ENCODE measurements around the gene CMTM7.

The CMTM7 gene

DNA sequence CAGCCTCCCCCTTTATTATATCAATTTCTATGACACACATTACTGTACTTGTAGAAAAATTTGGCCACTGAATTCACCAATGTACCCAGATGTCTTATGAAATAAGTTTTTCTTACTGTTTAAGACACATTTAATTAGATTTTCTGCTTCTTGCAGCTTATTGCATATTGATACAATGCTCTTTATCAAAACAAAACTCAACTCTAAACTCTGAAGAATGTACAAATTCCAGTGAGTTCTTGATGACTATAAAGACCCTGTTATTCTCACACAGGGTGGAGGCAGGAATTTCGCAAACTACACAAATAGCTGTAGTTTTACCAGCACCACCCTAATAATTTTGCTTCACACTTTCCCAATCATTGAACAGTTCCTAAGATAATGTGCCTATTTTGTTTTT lies 89.0 kb downstream of the CMTM7 start:
- no peaks in the 10 kb centered on the region for H3K27me3 ChIP-seq (ENCODE audit: insufficient read depth, poor library complexity, severe bottlenecking)
- peaks cover 28% of the 10 kb centered on the region for H3K36me3 ChIP-seq (ENCODE audit: low read depth)
- ATAC-seq (ENCODE audit: low read depth) = no peak
- no peak overlapping the region for H3K4me3 ChIP-seq (ENCODE audit: severe bottlenecking)
- no peak overlapping the region for H3K27ac ChIP-seq (ENCODE audit: poor library complexity, severe bottlenecking)
- no peaks in the 10 kb centered on the region for H3K9me3 ChIP-seq (ENCODE audit: severe bottlenecking)
- no peak for DNase-seq (ENCODE audit: low spot score)
- no peaks in the 10 kb centered on the region for H3K4me1 ChIP-seq (ENCODE audit: insufficient read depth, poor library complexity, severe bottlenecking)
- TF ChIP-seq, protein P1, sequence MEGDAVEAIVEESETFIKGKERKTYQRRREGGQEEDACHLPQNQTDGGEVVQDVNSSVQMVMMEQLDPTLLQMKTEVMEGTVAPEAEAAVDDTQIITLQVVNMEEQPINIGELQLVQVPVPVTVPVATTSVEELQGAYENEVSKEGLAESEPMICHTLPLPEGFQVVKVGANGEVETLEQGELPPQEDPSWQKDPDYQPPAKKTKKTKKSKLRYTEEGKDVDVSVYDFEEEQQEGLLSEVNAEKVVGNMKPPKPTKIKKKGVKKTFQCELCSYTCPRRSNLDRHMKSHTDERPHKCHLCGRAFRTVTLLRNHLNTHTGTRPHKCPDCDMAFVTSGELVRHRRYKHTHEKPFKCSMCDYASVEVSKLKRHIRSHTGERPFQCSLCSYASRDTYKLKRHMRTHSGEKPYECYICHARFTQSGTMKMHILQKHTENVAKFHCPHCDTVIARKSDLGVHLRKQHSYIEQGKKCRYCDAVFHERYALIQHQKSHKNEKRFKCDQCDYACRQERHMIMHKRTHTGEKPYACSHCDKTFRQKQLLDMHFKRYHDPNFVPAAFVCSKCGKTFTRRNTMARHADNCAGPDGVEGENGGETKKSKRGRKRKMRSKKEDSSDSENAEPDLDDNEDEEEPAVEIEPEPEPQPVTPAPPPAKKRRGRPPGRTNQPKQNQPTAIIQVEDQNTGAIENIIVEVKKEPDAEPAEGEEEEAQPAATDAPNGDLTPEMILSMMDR (IDR thresholded peaks at IDR 0.05; ENCODE audit: poor library complexity, severe bottlenecking) = no peak

DNA sequence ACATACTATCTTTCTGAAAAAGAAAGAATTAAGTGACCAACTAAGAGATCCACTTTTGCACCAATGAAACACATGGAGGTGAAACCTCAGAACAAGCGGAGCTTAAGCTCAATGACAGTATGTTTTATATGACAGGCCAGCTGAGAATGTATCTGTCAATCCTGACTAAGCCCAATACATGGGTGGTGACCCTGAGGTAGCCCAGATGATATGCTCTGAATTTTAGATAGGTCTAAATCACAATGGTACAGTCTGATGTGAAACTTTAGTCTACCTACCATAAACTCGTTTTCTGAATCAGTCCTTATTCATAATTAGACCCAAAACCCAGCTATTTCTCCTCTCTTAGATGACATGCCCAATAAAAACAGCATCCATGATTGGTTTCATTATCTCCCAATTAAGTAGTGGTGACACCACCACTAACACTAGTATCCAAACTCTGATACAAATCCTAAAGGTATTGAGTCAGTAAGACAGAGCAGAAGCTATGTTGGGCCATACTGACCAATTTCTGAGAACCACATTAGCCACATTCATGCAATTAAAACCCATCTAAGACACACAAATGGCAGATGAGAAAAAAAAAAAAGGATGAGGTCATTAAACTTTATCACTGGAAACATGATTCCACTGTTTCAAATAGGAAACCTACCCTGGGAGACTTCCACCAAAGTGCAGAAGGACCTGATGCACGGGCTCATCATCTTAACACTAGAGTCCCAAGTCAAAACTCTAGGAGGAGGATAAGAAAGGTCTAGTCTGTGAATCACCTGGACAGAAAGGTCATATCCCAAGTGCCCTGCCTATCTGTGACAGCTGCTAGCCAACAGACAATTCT lies 90.4 kb downstream of the CMTM7 start:
- DNase-seq (ENCODE audit: low spot score) = no peak
- Histone ChIP-seq H3K9me3 (ENCODE audit: severe bottlenecking) (no peaks in the 10 kb centered on the region), H3K27ac (ENCODE audit: poor library complexity, severe bottlenecking) (no peak overlapping the region), H3K27me3 (ENCODE audit: insufficient read depth, poor library complexity, severe bottlenecking) (no peaks in the 10 kb centered on the region), H3K4me1 (ENCODE audit: insufficient read depth, poor library complexity, severe bottlenecking) (no peaks in the 10 kb centered on the region), H3K4me3 (ENCODE audit: severe bottlenecking) (no peak overlapping the region), H3K36me3 (ENCODE audit: low read depth) (peaks cover 30% of the 10 kb centered on the region)
- TF ChIP-seq, protein P1 (IDR thresholded peaks at IDR 0.05; ENCODE audit: poor library complexity, severe bottlenecking) = no peak
- ATAC-seq (ENCODE audit: low read depth) = no peak

DNA sequence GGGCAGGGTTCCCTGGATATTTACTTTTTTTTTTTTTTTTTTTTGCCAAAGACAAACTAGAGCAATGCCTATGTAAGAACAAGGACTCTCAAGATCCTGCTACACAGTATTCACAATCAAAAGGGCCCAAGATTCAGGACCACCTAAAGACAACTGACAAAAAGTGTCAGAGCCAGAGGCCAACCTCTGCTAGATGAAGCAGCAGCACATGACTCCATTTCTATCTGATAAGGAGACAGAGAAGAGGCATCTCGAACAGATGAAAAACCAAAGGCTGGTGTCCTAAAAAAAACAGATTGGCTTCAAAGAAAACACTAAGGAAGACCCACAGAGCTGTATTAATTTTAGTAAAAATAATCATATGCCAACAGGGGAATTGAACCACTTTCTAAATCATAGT lies 91.0 kb downstream of the CMTM7 start:
- no peak for DNase-seq (ENCODE audit: low spot score)
- Histone ChIP-seq H3K4me1 (ENCODE audit: insufficient read depth, poor library complexity, severe bottlenecking) (no peaks in the 10 kb centered on the region), H3K36me3 (ENCODE audit: low read depth) (peaks cover 33% of the 10 kb centered on the region), H3K27ac (ENCODE audit: poor library complexity, severe bottlenecking) (no peak overlapping the region), H3K27me3 (ENCODE audit: insufficient read depth, poor library complexity, severe bottlenecking) (no peaks in the 10 kb centered on the region), H3K9me3 (ENCODE audit: severe bottlenecking) (no peaks in the 10 kb centered on the region), H3K4me3 (ENCODE audit: severe bottlenecking) (no peak overlapping the region)
- no peak for ATAC-seq (ENCODE audit: low read depth)
- TF ChIP-seq, protein P1 (IDR thresholded peaks at IDR 0.05; ENCODE audit: poor library complexity, severe bottlenecking) = no peak

DNA sequence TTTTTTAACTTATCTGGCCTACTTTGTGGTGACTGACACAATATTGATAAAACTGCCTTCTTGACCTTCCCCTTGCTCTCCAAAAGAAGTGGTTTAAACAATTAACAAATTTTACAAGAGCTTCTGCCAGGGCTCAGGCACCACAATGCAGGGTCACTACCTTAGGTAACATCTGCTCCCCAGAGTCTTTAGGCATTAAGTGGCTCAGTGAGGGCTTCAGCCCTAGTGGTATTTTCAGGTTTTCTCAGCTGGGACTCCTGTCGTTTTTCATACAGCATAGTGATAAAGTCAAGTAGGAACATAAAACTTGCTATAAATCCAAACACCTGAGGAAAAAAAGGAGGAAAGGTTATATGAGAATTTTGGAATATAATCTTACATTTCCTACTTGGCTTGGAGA lies 92.1 kb downstream of the CMTM7 start:
- Histone ChIP-seq H3K27ac (ENCODE audit: poor library complexity, severe bottlenecking) (no peak overlapping the region), H3K27me3 (ENCODE audit: insufficient read depth, poor library complexity, severe bottlenecking) (no peaks in the 10 kb centered on the region), H3K36me3 (ENCODE audit: low read depth) (peaks cover 34% of the 10 kb centered on the region), H3K4me1 (ENCODE audit: insufficient read depth, poor library complexity, severe bottlenecking) (no peaks in the 10 kb centered on the region), H3K4me3 (ENCODE audit: severe bottlenecking) (no peak overlapping the region), H3K9me3 (ENCODE audit: severe bottlenecking) (no peaks in the 10 kb centered on the region)
- DNase-seq (ENCODE audit: low spot score) = no peak
- TF ChIP-seq, protein P1 (IDR thresholded peaks at IDR 0.05; ENCODE audit: poor library complexity, severe bottlenecking) = no peak
- ATAC-seq (ENCODE audit: low read depth) = no peak

DNA sequence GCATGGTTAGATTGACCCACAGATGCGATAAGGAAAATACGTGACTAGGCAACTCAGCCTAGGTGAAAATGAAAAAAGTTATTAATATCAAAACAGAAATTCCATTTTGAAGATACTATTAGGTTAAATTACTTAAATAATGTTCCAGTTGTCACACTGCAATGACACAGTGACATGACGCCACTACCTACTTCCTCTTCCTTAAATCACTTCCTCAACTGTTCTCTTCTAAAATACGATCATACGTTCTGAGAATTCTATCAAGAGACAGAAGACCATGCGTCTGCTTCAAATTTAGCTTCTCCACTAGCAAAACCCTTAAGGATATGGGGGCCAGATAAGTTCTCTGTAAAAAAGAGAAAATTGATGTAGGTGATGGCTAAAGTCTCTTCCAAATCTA lies 92.8 kb downstream of the CMTM7 start:
- TF ChIP-seq, protein P1 (IDR thresholded peaks at IDR 0.05; ENCODE audit: poor library complexity, severe bottlenecking) = no peak
- H3K27me3 ChIP-seq (ENCODE audit: insufficient read depth, poor library complexity, severe bottlenecking) = no peaks in the 10 kb centered on the region
- no peak overlapping the region for H3K27ac ChIP-seq (ENCODE audit: poor library complexity, severe bottlenecking)
- peaks cover 35% of the 10 kb centered on the region for H3K36me3 ChIP-seq (ENCODE audit: low read depth)
- H3K4me3 ChIP-seq (ENCODE audit: severe bottlenecking) = no peak overlapping the region
- ATAC-seq (ENCODE audit: low read depth) (no peak), DNase-seq (ENCODE audit: low spot score) (no peak)
- no peaks in the 10 kb centered on the region for H3K4me1 ChIP-seq (ENCODE audit: insufficient read depth, poor library complexity, severe bottlenecking)
- H3K9me3 ChIP-seq (ENCODE audit: severe bottlenecking) = no peaks in the 10 kb centered on the region

Measured in RWPE2 (cell line).